ENCODE data around the gene PLGRKT.
A peak's percentile ranks its signal among the peaks of the same experiment; 100 is the strongest.
"Not testable (repeated sequence)": the region's sequence is repeated elsewhere in the genome, so short reads cannot be mapped to it uniquely, and the experiment has no call there.

Gene PLGRKT

GRCh38 chr9:5450359-5451091 is 12.8 kb upstream of the PLGRKT start, which contains the start of gene CD274:
Gene CD274, plus strand, starts transcription at chr9:5450542. Its CDS starts 5,572 bp downstream, at chr9:5456114.
- DNase-seq: peak; percentile 94

GRCh38 chr9:5449521-5450358 is 12.0 kb upstream of the PLGRKT start:
- no peak for DNase-seq

GRCh38 chr9:5448461-5449435 is 11.0 kb upstream of the PLGRKT start:
- no peak for DNase-seq

- DNase-seq: no peak
These were observed 10.3 kb upstream of the PLGRKT start for GRCh38 chr9:5448016-5448415.

GRCh38 chr9:5447337-5447736 is 9.6 kb upstream of the PLGRKT start:
- DNase-seq: no peak

GRCh38 chr9:5446451-5447236 is 8.9 kb upstream of the PLGRKT start:
- DNase-seq: no peak

GRCh38 chr9:5445886-5446285 is 8.2 kb upstream of the PLGRKT start:
- DNase-seq: no peak

GRCh38 chr9:5445096-5445495 is 7.4 kb upstream of the PLGRKT start:
- not testable (repeated sequence) for DNase-seq

- no peak for DNase-seq
These were observed 6.1 kb upstream of the PLGRKT start for GRCh38 chr9:5443850-5444249.

- DNase-seq: peak; percentile 66
These were observed 4.8 kb upstream of the PLGRKT start for GRCh38 chr9:5442400-5443011.

- peak; percentile 66 for DNase-seq
These were observed 3.3 kb upstream of the PLGRKT start for GRCh38 chr9:5441043-5441442.

- peak; percentile 69 for DNase-seq
These were observed 2.7 kb upstream of the PLGRKT start for GRCh38 chr9:5440426-5440825.

GRCh38 chr9:5438301-5439162 is 807 bp upstream of the PLGRKT start:
- DNase-seq: no peak

GRCh38 chr9:5436441-5436840 is 1.3 kb downstream of the PLGRKT start:
- DNase-seq: no peak

GRCh38 chr9:5435912-5436311 is 1.8 kb downstream of the PLGRKT start:
- DNase-seq: no peak

GRCh38 chr9:5433841-5434810 is 3.6 kb downstream of the PLGRKT start:
- DNase-seq: not testable (repeated sequence)

GRCh38 chr9:5433328-5433727 is 4.4 kb downstream of the PLGRKT start:
- DNase-seq: not testable (repeated sequence)

GRCh38 chr9:5432890-5433289 is 4.8 kb downstream of the PLGRKT start:
- DNase-seq: not testable (repeated sequence)

GRCh38 chr9:5430912-5431311 is 6.8 kb downstream of the PLGRKT start:
- no peak for DNase-seq

Data from islet precursor cell (in vitro differentiated cells).